ENCODE results near the gene RHOBTB3.
"Not testable (repeated sequence)": the region's sequence is repeated elsewhere in the genome, so short reads cannot be mapped to it uniquely, and the experiment has no call there.

The RHOBTB3 gene, protein sequence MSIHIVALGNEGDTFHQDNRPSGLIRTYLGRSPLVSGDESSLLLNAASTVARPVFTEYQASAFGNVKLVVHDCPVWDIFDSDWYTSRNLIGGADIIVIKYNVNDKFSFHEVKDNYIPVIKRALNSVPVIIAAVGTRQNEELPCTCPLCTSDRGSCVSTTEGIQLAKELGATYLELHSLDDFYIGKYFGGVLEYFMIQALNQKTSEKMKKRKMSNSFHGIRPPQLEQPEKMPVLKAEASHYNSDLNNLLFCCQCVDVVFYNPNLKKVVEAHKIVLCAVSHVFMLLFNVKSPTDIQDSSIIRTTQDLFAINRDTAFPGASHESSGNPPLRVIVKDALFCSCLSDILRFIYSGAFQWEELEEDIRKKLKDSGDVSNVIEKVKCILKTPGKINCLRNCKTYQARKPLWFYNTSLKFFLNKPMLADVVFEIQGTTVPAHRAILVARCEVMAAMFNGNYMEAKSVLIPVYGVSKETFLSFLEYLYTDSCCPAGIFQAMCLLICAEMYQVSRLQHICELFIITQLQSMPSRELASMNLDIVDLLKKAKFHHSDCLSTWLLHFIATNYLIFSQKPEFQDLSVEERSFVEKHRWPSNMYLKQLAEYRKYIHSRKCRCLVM

DNA sequence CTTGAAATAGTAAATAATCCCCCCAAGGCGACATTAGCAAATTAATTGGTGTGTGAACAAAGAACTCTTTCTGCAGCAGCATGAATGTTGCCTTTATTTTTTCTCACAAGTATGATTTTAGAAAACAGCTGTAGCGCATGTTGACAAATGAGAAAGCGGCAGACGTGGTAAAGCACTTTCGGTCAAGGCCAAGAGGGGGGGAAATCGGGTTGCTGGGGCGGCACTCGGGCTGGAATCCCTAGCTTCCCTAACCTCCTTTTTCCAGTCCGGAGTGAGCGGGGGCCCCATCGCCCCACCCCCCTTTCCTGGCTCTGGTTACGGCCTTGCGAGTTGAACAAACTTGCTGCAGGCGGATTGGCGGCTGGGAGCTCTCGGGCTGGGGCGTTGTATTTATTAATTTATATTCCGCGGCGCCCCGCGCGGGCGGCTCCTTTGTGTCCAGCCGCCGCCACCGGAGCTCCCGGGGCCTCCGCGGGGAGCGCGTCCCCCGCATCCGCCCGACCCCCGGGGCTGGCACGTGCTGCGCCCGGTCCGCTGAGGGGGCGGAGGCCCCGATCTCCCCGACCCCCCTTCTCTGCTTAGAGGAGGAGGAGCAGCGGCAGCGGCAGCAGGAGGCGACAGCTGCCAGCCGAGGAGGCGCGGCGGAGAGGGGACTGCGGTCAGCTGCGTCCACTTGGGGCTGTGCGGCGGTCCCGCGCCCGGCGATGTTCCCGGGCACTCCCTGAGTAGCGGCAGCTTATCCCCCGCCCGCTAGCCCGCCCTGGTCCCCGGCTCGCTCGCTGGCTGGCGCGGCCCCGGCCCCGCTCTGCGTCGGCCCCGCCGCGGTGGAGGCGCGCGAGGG lies at the start of gene RHOBTB3:
Gene RHOBTB3 (plus strand): TSS at position 607 of the 841 bp plus-strand sequence. CDS start 347 bp downstream, outside the sequence.
- DNase-seq: peak; percentile 93

DNA sequence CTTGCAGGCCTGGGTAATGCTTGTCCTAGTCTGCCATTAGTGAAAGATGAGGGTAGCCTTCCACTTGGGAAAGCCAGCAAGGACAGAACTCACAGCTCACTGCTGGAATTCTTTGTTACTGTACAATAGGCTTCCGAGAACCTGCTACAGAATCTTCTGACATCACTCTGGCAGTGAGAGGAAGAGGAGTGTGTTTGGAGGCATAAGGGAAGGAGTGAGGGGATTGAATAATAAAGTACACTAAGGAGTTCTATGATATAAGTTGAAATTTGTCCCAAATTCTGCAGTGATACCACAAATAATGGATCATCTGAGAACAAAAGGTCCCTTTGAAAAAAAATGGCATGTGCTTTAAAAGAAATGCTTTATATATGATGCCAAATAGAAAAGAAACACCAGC lies 48.2 kb upstream of the RHOBTB3 start, which contains the start of gene SPATA9:
Gene SPATA9 (minus strand): TSS at position 101 of the 400 bp plus-strand sequence. CDS start 137 bp downstream, outside the sequence.
- DNase-seq: no peak

GRCh38 chr5:95684361-95684760 lies 46.8 kb upstream of the RHOBTB3 start:
- DNase-seq: no peak

DNA sequence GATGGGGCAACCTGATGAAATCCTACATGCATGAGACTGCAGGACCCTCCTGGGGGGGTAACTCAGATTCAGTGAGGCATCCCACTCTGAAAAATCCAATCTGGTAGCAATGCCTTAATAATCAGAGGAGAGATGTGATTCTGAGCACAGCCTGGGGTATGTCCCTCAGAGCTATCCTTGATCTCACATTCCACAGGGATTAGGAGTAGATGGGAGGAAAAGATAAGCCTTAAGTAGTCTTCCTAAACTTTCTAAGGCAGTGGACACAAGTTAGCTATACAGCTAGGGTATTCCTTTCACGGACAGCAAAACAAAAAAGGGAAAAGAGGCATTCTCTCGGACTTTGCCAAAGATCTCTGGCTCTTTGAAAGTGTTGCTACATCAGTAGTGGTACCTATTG lies 44.5 kb upstream of the RHOBTB3 start:
- peak; percentile 58 for DNase-seq

DNA sequence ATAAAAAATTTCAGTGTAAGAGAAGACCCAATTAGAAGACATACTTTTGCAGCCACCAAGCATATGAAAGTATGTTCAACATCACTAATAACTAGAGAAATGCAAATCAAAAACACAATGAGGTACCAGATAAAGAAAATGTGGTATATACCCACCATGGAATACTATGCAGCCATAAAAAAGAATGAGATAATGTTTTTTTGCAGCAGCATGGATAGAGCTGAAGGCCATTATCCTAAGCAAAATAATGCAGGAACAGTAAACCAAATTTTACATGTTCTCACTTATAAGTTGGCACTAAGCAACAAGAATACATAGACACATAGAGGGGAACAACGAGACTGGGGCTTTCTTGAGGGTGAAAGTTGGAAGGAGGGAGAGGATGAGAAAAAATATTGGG lies 41.5 kb upstream of the RHOBTB3 start:
- DNase-seq: no peak

- DNase-seq: no peak
Observed at GRCh38 chr5:95690333-95690732, 40.8 kb upstream of the RHOBTB3 start.

DNA sequence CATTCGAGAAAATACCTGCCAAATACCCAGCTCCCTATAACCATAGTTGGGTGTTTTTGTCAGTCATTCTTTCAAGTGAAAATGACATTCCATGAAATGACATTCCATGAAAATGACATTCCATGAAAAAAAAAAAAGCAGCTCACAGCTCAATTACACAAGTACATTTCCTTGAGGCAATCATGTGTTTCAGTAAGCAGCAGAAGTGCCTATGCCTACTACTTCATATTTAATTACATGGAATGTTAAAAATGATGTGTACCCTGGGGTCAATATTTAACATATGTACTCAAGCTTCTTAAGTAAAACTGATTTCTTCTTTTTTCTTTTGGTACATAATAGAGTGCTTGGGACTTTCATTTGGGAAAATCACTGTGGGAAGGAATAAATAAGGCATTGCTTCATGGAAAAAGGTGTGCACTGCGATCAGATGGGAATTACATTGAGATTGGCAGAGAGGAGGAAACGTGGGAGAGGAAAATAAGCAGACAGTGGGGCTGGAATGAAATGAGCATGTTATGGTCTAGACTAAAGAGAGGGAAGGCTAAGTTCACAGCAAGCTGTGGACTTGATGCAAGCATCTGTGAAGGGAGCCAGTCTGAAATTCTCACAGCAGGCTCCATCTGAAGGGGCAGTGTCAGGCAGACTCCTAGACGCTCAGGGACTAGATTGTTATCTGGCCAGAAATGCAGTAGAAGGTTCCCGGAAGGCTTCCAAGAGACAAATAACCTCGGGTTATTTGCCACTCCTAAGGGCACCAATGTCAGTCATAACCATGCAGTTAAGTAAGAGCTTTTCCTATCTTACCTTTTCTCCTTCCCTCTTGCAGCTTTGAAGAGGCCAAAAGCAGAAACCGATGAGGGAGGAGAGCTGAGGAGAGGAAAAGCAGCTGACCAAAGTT lies 33.1 kb upstream of the RHOBTB3 start:
- peak; percentile 23 for DNase-seq

GRCh38 chr5:95699337-95699736 lies 31.8 kb upstream of the RHOBTB3 start:
- DNase-seq: no peak

DNA sequence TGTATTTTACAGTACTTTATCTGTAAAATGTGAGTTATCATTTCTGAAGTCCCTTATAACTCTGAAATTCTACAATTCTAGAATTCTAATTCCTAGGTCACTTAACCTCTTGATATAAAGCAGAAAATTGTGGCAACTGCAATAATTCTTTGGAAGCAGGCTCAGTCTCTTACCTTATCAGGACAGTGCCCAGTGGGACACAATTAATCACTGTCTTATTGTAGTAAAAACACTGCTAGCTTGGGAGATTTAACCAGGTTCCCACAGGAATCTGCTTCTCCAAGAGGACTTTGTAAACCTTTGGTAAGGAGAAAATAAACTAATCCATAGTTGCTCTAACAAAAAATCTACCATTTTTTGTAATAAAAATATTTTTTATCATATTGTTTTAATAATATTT lies 30.1 kb upstream of the RHOBTB3 start:
- DNase-seq: no peak

DNA sequence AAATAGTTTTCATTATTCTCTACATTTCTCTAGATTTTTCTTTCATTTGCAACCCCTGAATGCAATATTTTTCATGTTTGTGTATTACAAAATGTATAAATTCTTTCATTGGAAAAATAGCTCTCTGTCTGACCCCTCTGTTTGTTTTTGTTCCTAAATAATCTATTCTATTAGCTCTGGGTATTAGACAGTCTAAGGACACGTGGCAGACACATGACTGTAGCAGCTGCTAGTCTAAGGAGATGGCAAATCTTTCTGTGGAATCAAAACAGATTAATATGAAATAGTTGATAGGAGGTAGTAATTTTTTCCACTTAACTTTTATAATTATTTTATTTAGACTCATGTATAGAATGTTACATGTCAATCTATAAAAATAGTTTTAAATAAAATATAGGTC lies 27.0 kb upstream of the RHOBTB3 start:
- DNase-seq: no peak

DNA sequence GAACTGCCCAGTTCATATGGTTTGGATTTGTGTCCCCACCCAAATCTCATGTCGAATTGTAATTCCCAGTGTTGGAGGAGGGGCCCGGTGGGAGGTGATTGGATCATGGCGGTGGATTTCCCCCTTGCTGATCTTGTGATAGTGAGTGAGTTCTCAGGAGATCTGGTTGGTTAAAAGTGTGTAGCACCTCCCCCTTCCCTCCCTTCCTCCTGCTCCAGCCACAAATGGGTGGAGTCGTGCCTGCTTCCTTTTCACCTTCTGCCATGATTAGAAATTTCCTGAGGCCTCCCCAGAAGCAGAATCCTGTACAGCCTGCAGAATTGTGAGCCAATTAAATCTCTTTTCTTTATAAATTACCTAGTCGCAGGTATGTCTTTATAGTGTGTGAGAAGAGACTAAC lies 24.9 kb upstream of the RHOBTB3 start:
- DNase-seq: not testable (repeated sequence)

GRCh38 chr5:95707055-95707454 lies 24.1 kb upstream of the RHOBTB3 start:
- no peak for DNase-seq

DNA sequence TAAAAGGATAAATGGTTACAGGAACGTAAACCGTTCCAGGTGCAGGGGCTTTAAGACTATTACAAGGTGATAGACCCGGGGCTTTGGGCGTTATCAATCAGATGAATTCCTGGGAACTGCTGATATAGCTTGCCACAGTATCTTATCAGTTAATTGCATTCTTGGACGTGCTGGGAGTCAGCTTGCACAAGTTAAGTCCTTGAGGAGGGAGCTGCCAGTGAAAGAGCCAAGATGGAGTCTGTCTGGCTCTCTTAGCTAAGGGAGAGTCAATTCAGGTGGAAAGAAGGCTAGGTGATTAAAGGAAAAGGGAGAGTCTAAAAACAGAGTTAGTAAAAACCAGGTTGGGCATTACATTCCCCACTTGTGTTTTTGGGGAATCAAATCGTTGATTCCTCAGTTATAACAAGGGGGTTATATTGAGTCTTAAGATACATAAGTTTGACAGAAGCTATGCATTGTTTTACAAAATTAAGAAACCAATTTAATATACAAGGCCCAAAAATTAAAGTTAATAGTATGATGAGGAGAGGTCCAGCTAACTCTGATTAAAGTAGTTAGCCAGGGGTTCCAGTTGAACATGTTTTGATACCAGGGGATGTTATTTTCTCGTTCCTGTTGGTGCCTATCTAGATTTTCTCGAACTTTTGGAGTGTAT lies 23.5 kb upstream of the RHOBTB3 start:
- DNase-seq: not testable (repeated sequence)

GRCh38 chr5:95708876-95709275 lies 22.3 kb upstream of the RHOBTB3 start:
- DNase-seq: no peak

GRCh38 chr5:95709967-95710650 lies 21.0 kb upstream of the RHOBTB3 start:
- DNase-seq: no peak

GRCh38 chr5:95710651-95711500 lies 20.3 kb upstream of the RHOBTB3 start:
- not testable (repeated sequence) for DNase-seq

- DNase-seq: no peak
Observed at GRCh38 chr5:95711501-95712346, 19.4 kb upstream of the RHOBTB3 start.

DNA sequence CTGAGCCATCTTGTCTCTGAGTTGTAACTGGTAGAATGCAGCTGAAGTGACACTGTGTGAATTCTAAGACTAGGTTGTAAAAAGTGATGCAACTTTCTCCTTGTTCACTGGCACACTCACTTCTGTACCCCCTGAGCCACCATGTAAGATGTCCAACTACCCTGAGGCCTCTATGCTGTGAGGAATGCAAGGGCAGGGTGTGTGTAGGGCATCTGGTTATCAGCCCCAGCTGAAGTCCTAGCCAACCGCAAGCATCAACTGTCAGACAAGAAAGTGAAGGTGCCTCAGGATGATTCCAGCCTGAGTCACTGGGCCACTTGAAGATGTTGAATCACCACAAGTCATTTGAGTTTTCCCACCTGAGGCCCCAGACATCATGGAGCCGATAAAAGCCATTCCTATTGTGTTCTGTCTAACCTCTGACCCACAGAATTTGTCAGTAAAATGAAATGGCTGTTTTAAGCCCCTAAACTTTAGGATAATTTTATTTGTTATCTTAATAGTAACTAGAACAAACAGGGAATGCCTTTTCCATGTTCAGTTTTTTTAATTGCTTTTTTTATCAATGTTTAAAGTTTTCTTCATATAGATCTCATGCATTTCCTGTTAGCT lies 18.7 kb upstream of the RHOBTB3 start:
- DNase-seq: peak; percentile 77

- DNase-seq: not testable (repeated sequence)
Observed at GRCh38 chr5:95713246-95713645, 17.9 kb upstream of the RHOBTB3 start.

Measured in fibroblast of skin of right quadriceps (primary cell).